H9 (cell line): Measurements from ENCODE around the gene PMEPA1. TPM values are rescaled to one million over a fixed set of nuclear protein-coding genes. Genes with fewer than 3 reads are reported as not detected.
A peak's percentile ranks its signal among the peaks of the same experiment; 100 is the strongest.

Source experiments
- DNase-seq: peaks from one replicate; pipeline ENCODE4 v3.0.0-alpha.2; 2017
- H2AFZ ChIP-seq: one replicate; pipeline ENCODE4 v1.6.1; 2013; ENCODE audit warnings: mild to moderate bottlenecking, low read length, control low read depth, moderate library complexity
- H2AK5ac ChIP-seq: 2 replicates; pipeline ENCODE4 v1.6.1; 2013; ENCODE audit warnings: low read length, control low read depth, mixed read lengths; ENCODE audit not compliant: insufficient read length
- H2BK120ac ChIP-seq: one replicate; pipeline ENCODE4 v1.6.1; 2013; ENCODE audit warnings: low read depth, mild to moderate bottlenecking, low read length, control low read depth, inconsistent platforms; ENCODE audit not compliant: poor library complexity, severe bottlenecking
- H2BK12ac ChIP-seq: 2 replicates; pipeline ENCODE4 v1.6.1; 2013; ENCODE audit warnings: low read length, control low read depth, mixed read lengths, low read depth; ENCODE audit not compliant: insufficient read length
- H2BK15ac ChIP-seq: 2 replicates; pipeline ENCODE4 v1.6.1; 2013; ENCODE audit warnings: low read depth, low read length, control low read depth
- H2BK20ac ChIP-seq: one replicate; pipeline ENCODE4 v1.6.1; 2013; ENCODE audit warnings: low read depth, mild to moderate bottlenecking, low read length, control low read depth, inconsistent platforms; ENCODE audit not compliant: poor library complexity, severe bottlenecking
- H2BK5ac ChIP-seq: 2 replicates; pipeline ENCODE4 v1.6.1; 2013; ENCODE audit warnings: low read length, control low read depth, mixed read lengths; ENCODE audit not compliant: insufficient read length
- H3K14ac ChIP-seq: 2 replicates; pipeline ENCODE4 v1.6.1; 2013; ENCODE audit warnings: low read length, control low read depth; ENCODE audit not compliant: insufficient read depth
- H3K18ac ChIP-seq: 2 replicates; pipeline ENCODE4 v1.6.1; 2013; ENCODE audit warnings: low read depth, mild to moderate bottlenecking, mixed read lengths, low read length, control low read depth; ENCODE audit not compliant: insufficient read length
- H3K23ac ChIP-seq: 2 replicates; pipeline ENCODE4 v1.6.1; 2013; ENCODE audit warnings: low read length, control low read depth, mixed read lengths, low read depth; ENCODE audit not compliant: insufficient read length
- H3K23me2 ChIP-seq: 2 replicates; pipeline ENCODE4 v1.6.1; 2013; ENCODE audit warnings: low read depth, mild to moderate bottlenecking, mixed read lengths, low read length, control low read depth; ENCODE audit not compliant: insufficient read length, poor library complexity, severe bottlenecking
- H3K27ac ChIP-seq: 2 replicates; pipeline ENCODE4 v1.5.1; 2013; ENCODE audit warnings: low read length, control low read depth, mixed read lengths, low read depth; ENCODE audit not compliant: insufficient read length
- H3K27me3 ChIP-seq: 2 replicates; pipeline ENCODE4 v1.6.1; 2013; ENCODE audit warnings: low read length, control low read depth, inconsistent platforms; ENCODE audit not compliant: insufficient read depth
- H3K4ac ChIP-seq: 2 replicates; pipeline ENCODE4 v1.6.1; 2013; ENCODE audit warnings: low read depth, mild to moderate bottlenecking, control low read depth, inconsistent platforms, low read length, moderate library complexity
- H3K4me1 ChIP-seq: 2 replicates; pipeline ENCODE4 v1.6.1; 2013; ENCODE audit warnings: low read length, control low read depth, inconsistent platforms; ENCODE audit not compliant: insufficient read depth
- H3K4me2 ChIP-seq: 2 replicates; pipeline ENCODE4 v1.6.1; 2013; ENCODE audit warnings: low read length, control low read depth, mixed read lengths; ENCODE audit not compliant: insufficient read length, insufficient read depth
- H3K56ac ChIP-seq: 2 replicates; pipeline ENCODE4 v1.6.1; 2013; ENCODE audit warnings: low read depth, mild to moderate bottlenecking, mixed read lengths, low read length, control low read depth; ENCODE audit not compliant: insufficient read length
- H3K79me1 ChIP-seq: 2 replicates; pipeline ENCODE4 v1.6.1; 2013; ENCODE audit warnings: low read depth, mild to moderate bottlenecking, moderate library complexity, low read length, control low read depth, inconsistent platforms; ENCODE audit not compliant: insufficient read depth, poor library complexity, severe bottlenecking
- H3K79me2 ChIP-seq: 2 replicates; pipeline ENCODE4 v1.6.1; 2013; ENCODE audit warnings: low read length, control low read depth, inconsistent platforms; ENCODE audit not compliant: insufficient read depth
- H3K9ac ChIP-seq: 2 replicates; pipeline ENCODE4 v1.6.1; 2013; ENCODE audit warnings: low read length, control low read depth, mixed read lengths; ENCODE audit not compliant: insufficient read length; ENCODE audit errors: extremely low read depth
- H3K9me3 ChIP-seq: one replicate; pipeline ENCODE4 v1.6.1; 2013; ENCODE audit warnings: low read depth, low read length, inconsistent platforms; ENCODE audit not compliant: control insufficient read depth
- H3T11ph ChIP-seq: one replicate; pipeline ENCODE4 v1.6.1; 2013; ENCODE audit warnings: mild to moderate bottlenecking, low read length, control low read depth, inconsistent platforms
- H4K20me1 ChIP-seq: one replicate; pipeline ENCODE4 v1.6.1; 2013; ENCODE audit not compliant: control insufficient read depth, insufficient read length, insufficient read depth
- H4K5ac ChIP-seq: 2 replicates; pipeline ENCODE4 v1.6.1; 2013; ENCODE audit warnings: low read depth, mild to moderate bottlenecking, mixed read lengths, low read length, control low read depth; ENCODE audit not compliant: insufficient read length
- H4K8ac ChIP-seq: replicated peaks from 2 replicates; pipeline ENCODE4 v1.6.1; 2013; ENCODE audit warnings: low read length, control low read depth, mixed read lengths, low read depth; ENCODE audit not compliant: insufficient read length
- H4K91ac ChIP-seq: 2 replicates; pipeline ENCODE4 v1.6.1; 2013; ENCODE audit warnings: low read depth, mild to moderate bottlenecking, moderate library complexity, mixed read lengths, low read length, control low read depth; ENCODE audit not compliant: insufficient read length
- H3K27ac Mint-ChIP-seq, 3 experiments: 2 replicates in 2 of 3; 3 replicates in 1 of 3; pipeline ENCODE4 v1.8.0; 2020 to 2021; ENCODE audit warnings: mixed read lengths in 3 of 3, mild to moderate bottlenecking in 1 of 3, moderate library complexity in 1 of 3
- H3K27me3 Mint-ChIP-seq: 2 replicates; pipeline ENCODE4 v1.8.0; 2021; ENCODE audit warnings: low read depth, mild to moderate bottlenecking, moderate library complexity, mixed read lengths
- H3K36me3 Mint-ChIP-seq, 3 experiments: 2 replicates in 2 of 3; 3 replicates in 1 of 3; pipeline ENCODE4 v1.8.0; 2020 to 2021; ENCODE audit warnings: low read depth in 3 of 3, mixed read lengths in 3 of 3; ENCODE audit not compliant: insufficient read depth in 1 of 3
- H3K4me1 Mint-ChIP-seq, 2 experiments: 2 replicates each; pipeline ENCODE4 v1.8.0; 2020; ENCODE audit warnings: mixed read lengths in 2 of 2
- H3K4me3 Mint-ChIP-seq, 2 experiments: 2 replicates in 1 of 2; 3 replicates in 1 of 2; pipeline ENCODE4 v1.8.0; 2020 to 2021; ENCODE audit warnings: mild to moderate bottlenecking in 2 of 2, mixed read lengths in 2 of 2, moderate library complexity in 1 of 2
- H3K9me3 Mint-ChIP-seq, 2 experiments: 2 replicates in 1 of 2; 3 replicates in 1 of 2; pipeline ENCODE4 v1.8.0; 2020; ENCODE audit warnings: mild to moderate bottlenecking in 2 of 2, mixed read lengths in 2 of 2, moderate library complexity in 1 of 2
- CTCF ChIP-seq: fragments of 200-600 bp; sonication (generic); conservative IDR thresholded peaks from 3 replicates; pipeline ENCODE4 v1.8.0; 2021; ENCODE audit warnings: antibody characterized with exemption, mild to moderate bottlenecking
- WGBS: extraction: QIAGEN DNeasy Blood & Tissue Kit; methylation state at CpG from one replicate; pipeline ENCODE4 v1.1.7; 2013; ENCODE audit warnings: missing lambda C conversion rate, low lambda C conversion rate, mixed read lengths; ENCODE audit not compliant: insufficient read length; ENCODE audit errors: extremely low coverage; 5-methylcytosine and 5-hydroxymethylcytosine counted together
- total RNA-seq: library from RNA; stranded (reverse); gene quantifications from 2 replicates; pipeline ENCODE4 v1.2.1, GENCODE V29; 2021

The PMEPA1 gene
- total RNA-seq, 1 experiment from 2014 or later, result 34.6 TPM

DNA sequence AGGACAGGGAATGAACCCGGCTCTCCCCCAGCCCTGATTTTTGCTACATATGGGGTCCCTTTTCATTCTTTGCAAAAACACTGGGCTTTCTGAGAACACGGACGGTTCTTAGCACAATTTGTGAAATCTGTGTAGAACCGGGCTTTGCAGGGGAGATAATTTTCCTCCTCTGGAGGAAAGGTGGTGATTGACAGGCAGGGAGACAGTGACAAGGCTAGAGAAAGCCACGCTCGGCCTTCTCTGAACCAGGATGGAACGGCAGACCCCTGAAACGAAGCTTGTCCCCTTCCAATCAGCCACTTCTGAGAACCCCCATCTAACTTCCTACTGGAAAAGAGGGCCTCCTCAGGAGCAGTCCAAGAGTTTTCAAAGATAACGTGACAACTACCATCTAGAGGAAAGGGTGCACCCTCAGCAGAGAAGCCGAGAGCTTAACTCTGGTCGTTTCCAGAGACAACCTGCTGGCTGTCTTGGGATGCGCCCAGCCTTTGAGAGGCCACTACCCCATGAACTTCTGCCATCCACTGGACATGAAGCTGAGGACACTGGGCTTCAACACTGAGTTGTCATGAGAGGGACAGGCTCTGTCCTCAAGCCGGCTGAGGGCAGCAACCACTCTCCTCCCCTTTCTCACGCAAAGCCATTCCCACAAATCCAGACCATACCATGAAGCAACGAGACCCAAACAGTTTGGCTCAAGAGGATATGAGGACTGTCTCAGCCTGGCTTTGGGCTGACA is 60.8 kb downstream of the PMEPA1 start:
- no peak overlapping the region for H2AK5ac ChIP-seq
- peaks cover 1% of the 10 kb centered on the region for H3K9me3 ChIP-seq
- H3K4me1 ChIP-seq, result 0 out of 2 replicates have a peak, but pooled peaks cover 3% of the 10 kb centered on the region
- no peak overlapping the region for H4K91ac ChIP-seq
- no peak overlapping the region for H3K18ac ChIP-seq
- no peak overlapping the region for H3K23ac ChIP-seq
- Mint-ChIP-seq H3K4me1 (peaks cover 6 to 11% of the 10 kb centered on the region in 2 experiments), H3K27me3 (peaks cover 2% of the 10 kb centered on the region), H3K9me3 (peaks cover 21 to 22% of the 10 kb centered on the region in 2 experiments), H3K27ac (peak overlapping the region in 1 of 3 experiments; percentile 48; a peak in 2 of 7 replicates), H3K4me3 (no peak overlapping the region), H3K36me3 (peaks cover 23 to 54% (median 27%) of the 10 kb centered on the region in 3 experiments)
- no peak overlapping the region for H2BK20ac ChIP-seq
- no peaks in the 10 kb centered on the region for H3K23me2 ChIP-seq
- no peaks in the 10 kb centered on the region for H3K79me2 ChIP-seq
- H3K9ac ChIP-seq, result no peak overlapping the region
- H2BK12ac ChIP-seq, result no peak overlapping the region
- H3K79me1 ChIP-seq, result no peaks in the 10 kb centered on the region
- no peak overlapping the region for H3K4ac ChIP-seq
- no peak overlapping the region for H2BK15ac ChIP-seq
- no peak overlapping the region for H3T11ph ChIP-seq
- no peak for TF ChIP-seq CTCF
- H2BK5ac ChIP-seq, result no peak overlapping the region
- no peak for DNase-seq
- no peak overlapping the region for H3K56ac ChIP-seq
- no peak overlapping the region for H3K14ac ChIP-seq
- H4K20me1 ChIP-seq, result no peaks in the 10 kb centered on the region
- H4K5ac ChIP-seq, result no peak overlapping the region
- H3K27ac ChIP-seq, result no peak overlapping the region
- no peaks in the 10 kb centered on the region for H3K27me3 ChIP-seq
- H2AFZ ChIP-seq, result no peak overlapping the region
- H4K8ac ChIP-seq, result no peak overlapping the region
- no peak overlapping the region for H3K4me2 ChIP-seq
- no CpG with 5 or more reads among the region's 15 CpGs for WGBS
- no peak overlapping the region for H2BK120ac ChIP-seq
